ENCODE data around the gene EPB41L3.

DNA sequence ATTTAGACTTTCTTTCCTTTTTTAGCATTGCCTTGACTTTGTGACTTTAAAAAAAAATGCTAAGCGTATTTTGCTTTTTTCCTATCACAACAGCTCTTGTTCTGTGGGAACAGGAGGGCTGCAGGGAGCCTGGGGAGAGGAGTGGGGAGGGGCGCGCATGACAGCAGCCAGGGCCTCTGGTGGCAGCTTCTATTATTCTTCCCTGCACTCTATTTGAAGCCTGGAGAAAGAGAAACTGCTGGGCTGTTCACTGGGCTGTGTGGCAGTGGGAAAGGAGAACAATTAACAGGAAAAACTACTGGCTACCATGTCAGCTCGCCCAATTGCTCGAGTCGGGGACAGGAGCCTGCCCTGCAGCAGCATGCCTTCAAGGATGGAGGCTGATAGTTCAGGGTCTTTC, 129.3 kb downstream of the EPB41L3 start:
- no peak for TF ChIP-seq POLR2A (IDR thresholded peaks at IDR 0.05)
- TF ChIP-seq, protein P1, sequence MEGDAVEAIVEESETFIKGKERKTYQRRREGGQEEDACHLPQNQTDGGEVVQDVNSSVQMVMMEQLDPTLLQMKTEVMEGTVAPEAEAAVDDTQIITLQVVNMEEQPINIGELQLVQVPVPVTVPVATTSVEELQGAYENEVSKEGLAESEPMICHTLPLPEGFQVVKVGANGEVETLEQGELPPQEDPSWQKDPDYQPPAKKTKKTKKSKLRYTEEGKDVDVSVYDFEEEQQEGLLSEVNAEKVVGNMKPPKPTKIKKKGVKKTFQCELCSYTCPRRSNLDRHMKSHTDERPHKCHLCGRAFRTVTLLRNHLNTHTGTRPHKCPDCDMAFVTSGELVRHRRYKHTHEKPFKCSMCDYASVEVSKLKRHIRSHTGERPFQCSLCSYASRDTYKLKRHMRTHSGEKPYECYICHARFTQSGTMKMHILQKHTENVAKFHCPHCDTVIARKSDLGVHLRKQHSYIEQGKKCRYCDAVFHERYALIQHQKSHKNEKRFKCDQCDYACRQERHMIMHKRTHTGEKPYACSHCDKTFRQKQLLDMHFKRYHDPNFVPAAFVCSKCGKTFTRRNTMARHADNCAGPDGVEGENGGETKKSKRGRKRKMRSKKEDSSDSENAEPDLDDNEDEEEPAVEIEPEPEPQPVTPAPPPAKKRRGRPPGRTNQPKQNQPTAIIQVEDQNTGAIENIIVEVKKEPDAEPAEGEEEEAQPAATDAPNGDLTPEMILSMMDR (IDR thresholded peaks at IDR 0.05) = no peak
- TF ChIP-seq EP300 (IDR thresholded peaks at IDR 0.05) = no peak
- TF ChIP-seq POLR2AphosphoS5 (IDR thresholded peaks at IDR 0.05) = no peak

Data from suprapubic skin (tissue), 4 donors.